ENCODE results near the gene MAG. TPM values are rescaled to one million over a fixed set of nuclear protein-coding genes. Genes with fewer than 3 reads are reported as not detected.

The MAG gene
- total RNA-seq, 1 experiment from 2014 or later, result not detected

DNA sequence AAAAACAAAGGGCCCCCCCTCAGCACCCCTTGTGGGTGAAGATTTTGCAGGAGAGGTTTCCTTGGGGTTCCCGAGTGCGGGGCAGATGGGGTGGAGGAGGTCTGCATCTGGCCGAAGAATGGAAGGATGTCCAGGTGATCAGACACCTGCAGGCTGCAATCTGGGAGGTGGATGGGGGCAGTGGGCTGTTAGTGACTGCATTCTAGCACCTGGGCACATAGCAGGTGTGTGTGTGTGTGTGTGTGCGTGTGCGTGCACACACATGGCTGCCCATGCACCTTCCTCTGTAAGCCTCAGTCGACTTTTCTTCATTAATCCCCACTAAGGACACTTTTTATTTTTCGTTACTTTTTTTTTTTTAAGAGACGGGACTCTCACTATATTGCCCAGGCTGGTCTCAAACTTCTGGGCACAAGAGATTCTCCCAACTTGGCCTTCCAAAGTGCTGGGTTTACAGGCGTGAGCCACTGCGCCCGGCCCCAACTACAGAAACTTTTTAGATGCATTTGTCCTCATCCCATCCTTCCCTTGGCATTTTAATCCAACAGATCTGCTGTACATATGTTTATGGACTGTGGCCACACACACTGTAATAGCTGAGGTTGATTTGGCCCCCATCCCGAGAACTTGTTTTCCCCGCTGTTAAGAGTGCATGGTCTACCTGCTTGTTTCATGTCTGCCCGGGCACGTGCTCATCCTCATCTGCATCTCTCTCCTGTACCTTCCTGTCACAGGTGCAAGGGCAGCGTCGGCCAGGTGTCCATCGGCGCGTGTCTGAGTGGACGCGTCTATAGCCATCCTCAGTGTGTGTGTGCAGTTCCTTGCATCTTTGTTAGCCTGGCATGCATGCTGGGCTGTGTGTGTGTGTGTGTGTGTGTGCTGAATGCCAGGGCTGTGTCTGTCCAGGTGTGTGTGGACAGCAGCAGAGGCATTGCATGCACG, 731 bp downstream of the MAG start:
- Mint-ChIP-seq H3K27me3 (ENCODE audit: insufficient read depth, unreplicated experiment) (peaks cover 47% of the 10 kb centered on the region), H3K27ac (ENCODE audit: low read depth, unreplicated experiment) (no peak overlapping the region), H3K4me3 (ENCODE audit: unreplicated experiment) (no peak overlapping the region), H3K36me3 (ENCODE audit: insufficient read depth, unreplicated experiment) (no peaks in the 10 kb centered on the region), H3K4me1 (ENCODE audit: insufficient read depth, unreplicated experiment) (no peaks in the 10 kb centered on the region), H3K9me3 (ENCODE audit: unreplicated experiment) (no peaks in the 10 kb centered on the region)
- ChIA-PET POLR2A (no interaction called here), CTCF (interaction anchor here (0.7 kb wide), 1 partner anchor 232 kb away, joined by 3 read pairs; no protein-coding TSS in a partner anchor)
- TF ChIP-seq, protein P1, sequence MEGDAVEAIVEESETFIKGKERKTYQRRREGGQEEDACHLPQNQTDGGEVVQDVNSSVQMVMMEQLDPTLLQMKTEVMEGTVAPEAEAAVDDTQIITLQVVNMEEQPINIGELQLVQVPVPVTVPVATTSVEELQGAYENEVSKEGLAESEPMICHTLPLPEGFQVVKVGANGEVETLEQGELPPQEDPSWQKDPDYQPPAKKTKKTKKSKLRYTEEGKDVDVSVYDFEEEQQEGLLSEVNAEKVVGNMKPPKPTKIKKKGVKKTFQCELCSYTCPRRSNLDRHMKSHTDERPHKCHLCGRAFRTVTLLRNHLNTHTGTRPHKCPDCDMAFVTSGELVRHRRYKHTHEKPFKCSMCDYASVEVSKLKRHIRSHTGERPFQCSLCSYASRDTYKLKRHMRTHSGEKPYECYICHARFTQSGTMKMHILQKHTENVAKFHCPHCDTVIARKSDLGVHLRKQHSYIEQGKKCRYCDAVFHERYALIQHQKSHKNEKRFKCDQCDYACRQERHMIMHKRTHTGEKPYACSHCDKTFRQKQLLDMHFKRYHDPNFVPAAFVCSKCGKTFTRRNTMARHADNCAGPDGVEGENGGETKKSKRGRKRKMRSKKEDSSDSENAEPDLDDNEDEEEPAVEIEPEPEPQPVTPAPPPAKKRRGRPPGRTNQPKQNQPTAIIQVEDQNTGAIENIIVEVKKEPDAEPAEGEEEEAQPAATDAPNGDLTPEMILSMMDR (IDR thresholded peaks at IDR 0.05; ENCODE audit: unreplicated experiment), result no peak
- BruUV-seq (replicated peaks), result no TSS peak
- intact Hi-C loops (cut with micrococcal nuclease), result no loop called here
- DNase-seq (ENCODE audit: unreplicated experiment), result no peak

DNA sequence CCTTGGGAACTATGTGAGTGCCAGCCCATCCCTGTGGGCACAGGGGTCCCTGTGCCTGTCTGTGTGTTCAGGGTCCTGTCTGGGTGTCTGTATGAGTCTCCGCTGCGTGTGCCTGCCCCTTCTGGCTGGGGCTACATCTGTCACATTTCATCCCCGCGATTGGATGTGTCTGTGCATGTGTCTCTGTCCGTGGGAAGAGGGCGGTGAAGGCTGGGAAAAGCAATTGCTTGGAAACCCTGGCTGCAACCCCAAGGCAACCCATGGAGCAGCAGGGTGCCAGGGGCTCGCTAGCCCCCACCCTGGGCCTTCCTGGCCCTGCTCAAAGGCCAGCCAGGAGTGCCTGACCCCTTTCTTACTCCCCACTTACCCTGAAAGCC, 1.4 kb downstream of the MAG start:
- H3K4me3 Mint-ChIP-seq (ENCODE audit: unreplicated experiment), result no peak overlapping the region
- DNase-seq (ENCODE audit: unreplicated experiment), result no peak
- TF ChIP-seq, protein P1 (IDR thresholded peaks at IDR 0.05; ENCODE audit: unreplicated experiment), result no peak
- intact Hi-C loops (cut with micrococcal nuclease), result no loop called here
- no peaks in the 10 kb centered on the region for H3K4me1 Mint-ChIP-seq (ENCODE audit: insufficient read depth, unreplicated experiment)
- POLR2A ChIA-PET, result interaction anchor here (1.0 kb wide), 1 partner anchor 11 kb away, joined by 3 read pairs; the partner anchor contains the start of gene HAMP
- no peaks in the 10 kb centered on the region for H3K9me3 Mint-ChIP-seq (ENCODE audit: unreplicated experiment)
- H3K27me3 Mint-ChIP-seq (ENCODE audit: insufficient read depth, unreplicated experiment), result peaks cover 47% of the 10 kb centered on the region
- H3K36me3 Mint-ChIP-seq (ENCODE audit: insufficient read depth, unreplicated experiment), result no peaks in the 10 kb centered on the region
- BruUV-seq (replicated peaks), result no TSS peak
- H3K27ac Mint-ChIP-seq (ENCODE audit: low read depth, unreplicated experiment), result no peak overlapping the region
- CTCF ChIA-PET, result interaction anchor here (0.7 kb wide), 1 partner anchor 233 kb away, joined by 3 read pairs; no protein-coding TSS in a partner anchor

DNA sequence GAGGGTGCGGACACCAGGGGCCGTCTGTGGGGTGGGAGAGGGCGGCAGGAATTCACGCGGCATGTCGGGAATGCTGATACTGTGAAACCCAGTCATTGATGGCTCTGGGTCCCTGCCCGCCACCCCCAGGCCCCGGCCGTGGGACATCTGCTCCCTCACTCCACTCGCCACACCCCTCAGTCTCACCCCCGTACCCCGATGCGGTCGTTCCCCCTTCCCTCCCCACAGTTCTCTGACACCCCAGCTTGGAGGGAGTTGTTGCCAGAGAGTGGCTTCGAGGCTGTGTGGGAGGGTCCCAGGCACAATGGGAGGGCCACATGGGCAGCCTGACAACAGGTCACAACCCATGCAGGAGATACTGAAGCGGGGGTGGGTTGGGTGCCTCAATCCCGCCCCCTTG, 1.8 kb downstream of the MAG start:
- Mint-ChIP-seq H3K4me1 (ENCODE audit: insufficient read depth, unreplicated experiment) (no peaks in the 10 kb centered on the region), H3K4me3 (ENCODE audit: unreplicated experiment) (no peak overlapping the region), H3K27ac (ENCODE audit: low read depth, unreplicated experiment) (no peak overlapping the region), H3K27me3 (ENCODE audit: insufficient read depth, unreplicated experiment) (peaks cover 47% of the 10 kb centered on the region), H3K9me3 (ENCODE audit: unreplicated experiment) (no peaks in the 10 kb centered on the region), H3K36me3 (ENCODE audit: insufficient read depth, unreplicated experiment) (no peaks in the 10 kb centered on the region)
- intact Hi-C loops (cut with micrococcal nuclease), result no loop called here
- no peak for DNase-seq (ENCODE audit: unreplicated experiment)
- POLR2A ChIA-PET, result interaction anchor here (1.0 kb wide), 1 partner anchor 12 kb away, joined by 3 read pairs; the partner anchor contains the start of gene HAMP
- no TSS peak for BruUV-seq (replicated peaks)
- TF ChIP-seq, protein P1 (IDR thresholded peaks at IDR 0.05; ENCODE audit: unreplicated experiment), result no peak
- CTCF ChIA-PET, result interaction anchor here (0.7 kb wide), 1 partner anchor 233 kb away, joined by 3 read pairs; no protein-coding TSS in a partner anchor

DNA sequence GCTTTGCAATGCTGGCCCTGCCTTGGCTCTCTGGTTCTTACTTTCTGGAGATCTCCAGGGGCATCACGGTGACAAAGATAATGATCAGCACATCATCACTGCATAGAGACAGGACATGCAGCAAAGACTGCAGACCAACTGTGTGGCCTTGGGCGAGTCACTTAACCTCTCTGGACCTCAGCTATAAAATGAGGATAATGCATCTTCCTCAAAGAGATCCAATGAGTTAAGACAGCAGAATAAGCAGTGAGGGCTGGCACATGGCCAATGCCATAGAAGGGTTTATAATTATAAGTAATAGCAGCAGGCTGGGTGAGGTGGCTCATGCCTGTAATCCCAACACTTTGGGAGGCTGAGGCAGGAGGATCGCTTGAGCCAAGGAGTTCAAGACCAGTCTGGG, 2.4 kb downstream of the MAG start:
- H3K27me3 Mint-ChIP-seq (ENCODE audit: insufficient read depth, unreplicated experiment), result peaks cover 47% of the 10 kb centered on the region
- CTCF ChIA-PET, result no interaction called here
- intact Hi-C loops (cut with micrococcal nuclease), result no loop called here
- TF ChIP-seq, protein P1 (IDR thresholded peaks at IDR 0.05; ENCODE audit: unreplicated experiment), result no peak
- POLR2A ChIA-PET, result interaction anchor here (1.0 kb wide), 1 partner anchor 12 kb away, joined by 3 read pairs; the partner anchor contains the start of gene HAMP
- no peaks in the 10 kb centered on the region for H3K36me3 Mint-ChIP-seq (ENCODE audit: insufficient read depth, unreplicated experiment)
- H3K4me3 Mint-ChIP-seq (ENCODE audit: unreplicated experiment), result no peak overlapping the region
- H3K27ac Mint-ChIP-seq (ENCODE audit: low read depth, unreplicated experiment), result no peak overlapping the region
- no TSS peak for BruUV-seq (replicated peaks)
- no peaks in the 10 kb centered on the region for H3K9me3 Mint-ChIP-seq (ENCODE audit: unreplicated experiment)
- no peak for DNase-seq (ENCODE audit: unreplicated experiment)
- H3K4me1 Mint-ChIP-seq (ENCODE audit: insufficient read depth, unreplicated experiment), result no peaks in the 10 kb centered on the region

Data from MCF 10A (cell line).